ENCODE measurements around the gene CYBB. TPM values are rescaled to one million over a fixed set of nuclear protein-coding genes. Genes with fewer than 3 reads are reported as not detected.

Gene CYBB
- total RNA-seq, 1 donor = 284 TPM

DNA sequence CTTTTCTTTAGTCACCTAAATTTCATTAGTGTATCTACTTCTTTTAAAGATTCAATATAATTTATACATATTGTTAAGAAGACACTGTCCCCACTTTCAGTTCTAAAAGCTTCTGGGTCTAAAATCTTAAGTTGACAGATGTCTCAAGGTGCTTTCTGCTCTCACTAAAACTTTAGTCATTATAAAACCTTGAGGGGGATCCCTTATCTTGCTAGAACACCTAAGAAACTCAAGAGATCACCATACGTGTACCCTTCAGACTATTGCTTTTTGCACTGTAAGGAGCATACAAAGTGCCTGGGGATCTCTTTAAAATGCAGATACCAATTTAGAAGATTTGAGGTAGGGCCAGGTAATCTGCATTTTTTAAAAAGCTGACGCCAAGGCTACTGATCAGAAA is 30.1 kb downstream of the CYBB start:
- H3K9me3 ChIP-seq (ENCODE audit: low read depth, low read length) = no peaks in the 10 kb centered on the region
- peaks cover 85% of the 10 kb centered on the region for H3K4me1 ChIP-seq (ENCODE audit: insufficient read depth, low read length)
- no peak overlapping the region for H3K4me3 ChIP-seq (ENCODE audit: low read length)
- H3K27me3 ChIP-seq (ENCODE audit: insufficient read depth, low read length) = no peaks in the 10 kb centered on the region

- Histone ChIP-seq H3K4me3 (ENCODE audit: low read length) (no peak overlapping the region), H3K4me1 (ENCODE audit: insufficient read depth, low read length) (peaks cover 87% of the 10 kb centered on the region), H3K27me3 (ENCODE audit: insufficient read depth, low read length) (no peaks in the 10 kb centered on the region)
These were observed 32.3 kb downstream of the CYBB start for GRCh38 chrX:37812110-37812509.

GRCh38 chrX:37813570-37813969 is 33.7 kb downstream of the CYBB start:
- H3K4me3 ChIP-seq (ENCODE audit: low read length) = no peak overlapping the region
- H3K27me3 ChIP-seq (ENCODE audit: insufficient read depth, low read length) = no peaks in the 10 kb centered on the region
- H3K9me3 ChIP-seq (ENCODE audit: low read depth, low read length) = no peaks in the 10 kb centered on the region
- peaks cover 82% of the 10 kb centered on the region for H3K4me1 ChIP-seq (ENCODE audit: insufficient read depth, low read length)

More at GRCh38 chrX:37812110-37812509, 32.3 kb downstream of the CYBB start:
- no peaks in the 10 kb centered on the region for H3K9me3 ChIP-seq (ENCODE audit: low read depth, low read length)

DNA sequence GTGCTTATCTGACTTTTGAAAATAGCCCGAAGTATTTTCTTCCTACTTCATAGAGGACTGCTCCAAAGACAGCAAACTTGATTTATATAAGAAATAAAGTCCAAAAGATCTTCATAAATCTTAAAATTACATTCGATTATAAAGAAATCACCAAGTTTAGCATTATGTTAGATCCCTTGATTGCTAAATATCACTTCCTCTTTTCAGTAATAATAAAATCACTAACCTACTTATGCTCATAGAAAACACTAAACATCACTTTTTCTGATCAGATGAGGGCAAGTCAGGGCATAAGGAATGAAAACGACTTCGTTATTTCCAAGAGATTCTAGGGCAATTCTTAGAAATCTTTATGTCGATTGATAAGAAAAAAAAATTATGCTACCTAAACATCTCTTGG is 35.5 kb downstream of the CYBB start:
- Histone ChIP-seq H3K4me1 (ENCODE audit: insufficient read depth, low read length) (peaks cover 65% of the 10 kb centered on the region), H3K9me3 (ENCODE audit: low read depth, low read length) (no peaks in the 10 kb centered on the region), H3K4me3 (ENCODE audit: low read length) (no peak overlapping the region), H3K27me3 (ENCODE audit: insufficient read depth, low read length) (no peaks in the 10 kb centered on the region)

DNA sequence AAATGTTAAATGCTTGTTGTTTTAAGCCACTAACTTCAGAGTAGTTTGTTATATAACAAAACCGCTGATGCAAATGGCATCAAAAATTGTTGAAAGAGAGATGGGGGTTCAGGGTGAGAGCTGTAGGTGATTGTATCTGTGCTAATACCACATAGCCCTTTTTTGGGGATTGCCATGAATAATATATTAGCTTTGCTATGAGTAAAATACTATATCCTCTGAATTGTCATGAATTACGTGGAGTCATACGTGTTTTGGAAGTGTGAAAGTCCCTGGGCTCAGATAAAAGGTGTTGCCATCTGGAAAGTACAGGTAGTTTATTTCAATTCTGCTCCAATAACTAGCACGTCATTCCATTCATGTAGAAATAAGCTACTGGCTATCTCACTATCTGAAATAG is 36.9 kb downstream of the CYBB start:
- Histone ChIP-seq H3K4me1 (ENCODE audit: insufficient read depth, low read length) (peaks cover 52% of the 10 kb centered on the region), H3K9me3 (ENCODE audit: low read depth, low read length) (no peaks in the 10 kb centered on the region), H3K27me3 (ENCODE audit: insufficient read depth, low read length) (no peaks in the 10 kb centered on the region), H3K4me3 (ENCODE audit: low read length) (no peak overlapping the region)

DNA sequence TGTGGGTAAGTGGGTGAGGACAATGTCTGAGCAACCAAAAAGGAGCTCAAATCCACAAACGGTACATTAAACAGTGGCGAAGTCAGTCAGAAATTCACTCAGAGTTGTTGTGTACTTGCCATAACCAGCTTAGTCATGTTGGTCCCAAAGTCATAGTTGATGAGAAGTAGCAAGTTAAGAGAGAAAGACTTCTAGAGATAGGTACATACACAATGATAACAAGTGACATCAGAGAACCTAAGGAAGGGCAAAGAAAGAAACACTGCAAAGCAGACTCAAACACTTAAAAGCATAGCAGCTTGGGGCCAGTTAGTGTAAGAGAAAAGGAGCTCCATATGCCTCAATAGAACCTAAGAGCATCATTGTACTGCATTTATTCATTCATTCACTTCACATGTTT is 37.3 kb downstream of the CYBB start:
- Histone ChIP-seq H3K4me3 (ENCODE audit: low read length) (no peak overlapping the region), H3K4me1 (ENCODE audit: insufficient read depth, low read length) (peaks cover 49% of the 10 kb centered on the region), H3K27me3 (ENCODE audit: insufficient read depth, low read length) (no peaks in the 10 kb centered on the region), H3K9me3 (ENCODE audit: low read depth, low read length) (no peaks in the 10 kb centered on the region)

GRCh38 chrX:37817579-37817978 is 37.7 kb downstream of the CYBB start:
- Histone ChIP-seq H3K9me3 (ENCODE audit: low read depth, low read length) (no peaks in the 10 kb centered on the region), H3K4me3 (ENCODE audit: low read length) (no peak overlapping the region), H3K27me3 (ENCODE audit: insufficient read depth, low read length) (no peaks in the 10 kb centered on the region), H3K4me1 (ENCODE audit: insufficient read depth, low read length) (peaks cover 44% of the 10 kb centered on the region)

- Histone ChIP-seq H3K27me3 (ENCODE audit: insufficient read depth, low read length) (no peaks in the 10 kb centered on the region), H3K9me3 (ENCODE audit: low read depth, low read length) (no peaks in the 10 kb centered on the region), H3K4me3 (ENCODE audit: low read length) (no peak overlapping the region), H3K4me1 (ENCODE audit: insufficient read depth, low read length) (peaks cover 40% of the 10 kb centered on the region)
These were observed 38.2 kb downstream of the CYBB start for GRCh38 chrX:37818031-37818430.

DNA sequence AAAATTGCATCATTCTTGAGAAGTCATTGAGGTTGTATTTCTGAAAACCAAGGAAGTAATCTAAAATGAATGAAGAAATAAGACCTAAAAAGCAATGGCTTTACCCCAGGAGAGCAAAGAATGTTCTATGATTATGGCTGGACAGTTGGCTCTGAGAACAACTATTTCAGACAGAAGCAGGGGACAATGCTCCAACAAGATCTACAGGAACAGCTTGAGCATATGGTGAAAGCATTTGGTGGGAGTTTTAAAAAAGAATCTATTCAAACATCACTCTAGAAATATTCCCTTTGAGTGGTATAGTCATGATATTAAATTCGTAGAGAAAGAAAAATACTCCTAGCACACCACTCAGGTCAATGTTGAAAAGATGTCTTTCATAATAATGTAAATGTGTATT is 40.8 kb downstream of the CYBB start:
- Histone ChIP-seq H3K4me1 (ENCODE audit: insufficient read depth, low read length) (peaks cover 39% of the 10 kb centered on the region), H3K9me3 (ENCODE audit: low read depth, low read length) (no peaks in the 10 kb centered on the region), H3K27me3 (ENCODE audit: insufficient read depth, low read length) (no peaks in the 10 kb centered on the region), H3K4me3 (ENCODE audit: low read length) (no peak overlapping the region)

- Histone ChIP-seq H3K27me3 (ENCODE audit: insufficient read depth, low read length) (no peaks in the 10 kb centered on the region), H3K4me3 (ENCODE audit: low read length) (no peak overlapping the region), H3K4me1 (ENCODE audit: insufficient read depth, low read length) (peaks cover 24% of the 10 kb centered on the region), H3K9me3 (ENCODE audit: low read depth, low read length) (no peaks in the 10 kb centered on the region)
These were observed 44.8 kb downstream of the CYBB start for GRCh38 chrX:37824491-37825214.

DNA sequence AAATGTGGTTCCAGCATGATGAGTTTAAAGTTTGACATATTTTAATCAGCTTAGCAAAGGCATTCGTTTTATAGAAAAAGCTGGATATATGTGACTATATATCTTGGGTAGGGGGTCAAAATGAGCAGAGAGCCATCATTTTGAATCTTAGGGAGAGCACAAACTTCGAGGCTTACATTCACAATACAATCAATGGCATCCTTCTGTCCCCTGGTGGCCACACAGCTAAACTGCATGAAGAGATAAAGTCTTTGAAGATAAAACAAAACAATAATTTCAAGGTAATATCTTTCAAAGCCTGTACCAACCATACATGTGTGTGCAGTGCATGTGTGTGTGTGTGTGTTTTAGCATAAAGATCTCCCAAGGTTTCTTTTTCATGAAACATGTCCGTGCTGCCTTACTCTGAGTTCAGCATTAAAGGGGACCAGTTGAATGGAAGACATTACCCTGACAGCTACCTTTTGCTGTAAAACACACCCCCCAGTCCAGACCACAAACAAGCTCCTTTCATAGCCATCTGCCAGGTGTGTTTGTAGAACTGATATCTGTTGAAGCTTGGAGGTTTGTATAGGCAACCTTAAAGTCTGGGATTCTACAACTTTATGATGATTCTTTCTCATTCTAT is 45.5 kb downstream of the CYBB start:
- Histone ChIP-seq H3K27me3 (ENCODE audit: insufficient read depth, low read length) (no peaks in the 10 kb centered on the region), H3K4me1 (ENCODE audit: insufficient read depth, low read length) (peaks cover 29% of the 10 kb centered on the region), H3K4me3 (ENCODE audit: low read length) (no peak overlapping the region)

DNA sequence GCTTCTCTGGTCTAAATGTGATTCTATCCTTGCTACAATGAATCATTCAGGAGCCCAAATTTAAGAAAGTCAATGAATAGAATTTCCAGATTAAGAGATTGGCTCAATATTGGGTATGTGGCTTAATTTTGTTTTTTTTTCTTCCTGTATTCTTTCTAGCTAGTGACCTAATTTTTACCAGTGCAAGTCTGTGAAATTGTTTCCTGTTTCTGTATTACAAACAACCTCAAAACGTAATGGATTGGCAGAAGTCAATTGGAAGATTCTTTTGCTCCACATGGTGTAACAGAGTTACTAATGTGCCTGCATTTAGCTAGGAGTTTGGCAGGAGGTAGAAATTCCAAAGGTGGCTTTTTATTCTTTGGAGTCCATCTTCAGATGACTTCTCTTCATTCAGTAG is 49.9 kb downstream of the CYBB start:
- Histone ChIP-seq H3K4me3 (ENCODE audit: low read length) (no peak overlapping the region), H3K4me1 (ENCODE audit: insufficient read depth, low read length) (peaks cover 17% of the 10 kb centered on the region), H3K27me3 (ENCODE audit: insufficient read depth, low read length) (no peaks in the 10 kb centered on the region), H3K9me3 (ENCODE audit: low read depth, low read length) (no peaks in the 10 kb centered on the region)

More for the DNA sequence above, 45.5 kb downstream of the CYBB start:
- no peaks in the 10 kb centered on the region for H3K9me3 ChIP-seq (ENCODE audit: low read depth, low read length)

DNA sequence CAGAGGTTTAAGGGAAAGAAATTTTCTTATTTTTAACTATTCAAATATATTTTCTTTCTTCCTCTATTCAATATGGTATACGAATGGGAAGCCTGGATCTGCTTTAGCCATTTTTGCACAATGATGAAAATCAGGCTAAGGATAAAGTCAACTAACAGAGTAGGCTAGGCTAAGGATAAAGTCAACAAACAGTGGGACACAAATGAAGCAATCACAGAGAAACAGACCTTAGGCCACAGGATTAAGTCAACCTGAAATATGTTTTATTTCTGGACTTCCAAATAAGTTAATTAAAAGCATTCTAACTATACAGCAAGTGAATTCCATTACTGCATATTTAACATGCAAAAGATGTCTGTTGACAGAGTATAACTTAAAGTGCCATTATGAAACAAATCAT is 50.5 kb downstream of the CYBB start:
- H3K4me3 ChIP-seq (ENCODE audit: low read length) = no peak overlapping the region
- no peaks in the 10 kb centered on the region for H3K27me3 ChIP-seq (ENCODE audit: insufficient read depth, low read length)
- peaks cover 11% of the 10 kb centered on the region for H3K4me1 ChIP-seq (ENCODE audit: insufficient read depth, low read length)
- H3K9me3 ChIP-seq (ENCODE audit: low read depth, low read length) = no peaks in the 10 kb centered on the region

GRCh38 chrX:37834937-37835336 is 55.1 kb downstream of the CYBB start:
- no peak overlapping the region for H3K4me3 ChIP-seq (ENCODE audit: low read length)
- no peaks in the 10 kb centered on the region for H3K27me3 ChIP-seq (ENCODE audit: insufficient read depth, low read length)

GRCh38 chrX:37840931-37841330 is 61.1 kb downstream of the CYBB start:
- H3K27me3 ChIP-seq (ENCODE audit: insufficient read depth, low read length) = no peaks in the 10 kb centered on the region
- H3K9me3 ChIP-seq (ENCODE audit: low read depth, low read length) = no peaks in the 10 kb centered on the region
- H3K4me3 ChIP-seq (ENCODE audit: low read length) = no peak overlapping the region
- H3K4me1 ChIP-seq (ENCODE audit: insufficient read depth, low read length) = no peaks in the 10 kb centered on the region

More at GRCh38 chrX:37834937-37835336, 55.1 kb downstream of the CYBB start:
- Histone ChIP-seq H3K9me3 (ENCODE audit: low read depth, low read length) (no peaks in the 10 kb centered on the region), H3K4me1 (ENCODE audit: insufficient read depth, low read length) (peaks cover 3% of the 10 kb centered on the region)

- Histone ChIP-seq H3K9me3 (ENCODE audit: low read depth, low read length) (no peaks in the 10 kb centered on the region), H3K4me1 (ENCODE audit: insufficient read depth, low read length) (no peaks in the 10 kb centered on the region), H3K4me3 (ENCODE audit: low read length) (no peak overlapping the region), H3K27me3 (ENCODE audit: insufficient read depth, low read length) (no peaks in the 10 kb centered on the region)
These were observed 64.8 kb downstream of the CYBB start for GRCh38 chrX:37844622-37845021.

Data from mononuclear cell (primary cell).